Measurements from ENCODE around the gene FOXB2.
A peak's percentile ranks its signal among the peaks of the same experiment; 100 is the strongest.
"Not testable (repeated sequence)": the region's sequence is repeated elsewhere in the genome, so short reads cannot be mapped to it uniquely, and the experiment has no call there.

FOXB2 gene

DNA sequence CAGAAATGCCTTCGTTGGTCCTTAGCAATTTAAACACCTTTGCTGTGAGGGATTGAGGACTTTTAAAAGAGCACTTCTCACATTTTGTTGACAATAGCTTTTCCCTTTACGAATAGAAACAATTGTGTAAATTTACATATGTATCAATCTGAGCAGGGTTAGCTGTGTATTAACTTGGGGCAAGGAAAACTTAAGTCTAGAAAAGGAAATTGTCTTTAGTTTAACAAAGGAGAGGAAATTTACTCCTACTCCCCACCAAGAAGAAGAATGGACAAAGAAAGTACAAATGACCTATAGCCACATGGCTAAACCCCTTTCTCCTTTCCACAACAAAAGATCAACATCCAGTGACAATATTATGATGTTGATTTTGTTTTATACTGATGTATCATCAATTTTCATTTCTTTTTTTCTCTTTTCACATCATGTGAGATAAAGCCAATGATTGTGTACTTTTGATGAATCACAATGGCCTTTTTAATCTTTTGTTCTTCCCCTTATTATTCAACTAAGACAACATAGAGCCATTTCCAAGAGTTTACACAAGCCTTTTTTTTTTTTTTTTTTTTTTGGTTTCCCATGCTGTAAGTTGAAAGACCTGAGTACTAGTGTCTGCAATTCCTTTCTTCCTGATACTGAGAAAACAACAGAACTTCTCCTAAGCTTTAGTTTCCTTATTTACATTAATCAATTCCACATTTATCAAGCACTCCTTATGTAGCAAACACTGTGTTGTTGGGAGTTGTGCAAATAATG lies 19.0 kb downstream of the FOXB2 start:
- no peak overlapping the region for H3K27ac ChIP-seq
- DNase-seq (ENCODE audit: low spot score) = no peak
- no peak for TF ChIP-seq CTCF (conservative IDR thresholded peaks at IDR 0.05; ENCODE audit: low read depth)
- CTCF ChIA-PET = interaction anchor here (0.6 kb wide), 1 partner anchor 59 kb away, joined by 4 read pairs; no protein-coding TSS in a partner anchor
- POLR2A ChIA-PET (ENCODE audit: low non-redundant PET) = no interaction called here

GRCh38 chr9:77040340-77040739 lies 20.9 kb downstream of the FOXB2 start:
- no peak for DNase-seq (ENCODE audit: low spot score)
- no peak for TF ChIP-seq CTCF (conservative IDR thresholded peaks at IDR 0.05; ENCODE audit: low read depth)
- ChIA-PET CTCF (interaction anchor here (0.6 kb wide), 1 partner anchor 931 kb away, joined by 3 read pairs; no protein-coding TSS in a partner anchor), POLR2A (ENCODE audit: low non-redundant PET) (no interaction called here)
- H3K27ac ChIP-seq = no peak overlapping the region

- DNase-seq (ENCODE audit: low spot score); POLR2A ChIA-PET (ENCODE audit: low non-redundant PET); H3K27ac ChIP-seq: not testable (repeated sequence)
- CTCF ChIA-PET = interaction anchor here (1.1 kb wide), 1 partner anchor 234 kb away, joined by 3 read pairs; no protein-coding TSS in a partner anchor
Observed at GRCh38 chr9:77043743-77044142, 24.3 kb downstream of the FOXB2 start.

GRCh38 chr9:77060681-77061080 lies 41.2 kb downstream of the FOXB2 start:
- DNase-seq (ENCODE audit: low spot score); CTCF ChIA-PET; POLR2A ChIA-PET (ENCODE audit: low non-redundant PET); H3K27ac ChIP-seq: not testable (repeated sequence)

DNA sequence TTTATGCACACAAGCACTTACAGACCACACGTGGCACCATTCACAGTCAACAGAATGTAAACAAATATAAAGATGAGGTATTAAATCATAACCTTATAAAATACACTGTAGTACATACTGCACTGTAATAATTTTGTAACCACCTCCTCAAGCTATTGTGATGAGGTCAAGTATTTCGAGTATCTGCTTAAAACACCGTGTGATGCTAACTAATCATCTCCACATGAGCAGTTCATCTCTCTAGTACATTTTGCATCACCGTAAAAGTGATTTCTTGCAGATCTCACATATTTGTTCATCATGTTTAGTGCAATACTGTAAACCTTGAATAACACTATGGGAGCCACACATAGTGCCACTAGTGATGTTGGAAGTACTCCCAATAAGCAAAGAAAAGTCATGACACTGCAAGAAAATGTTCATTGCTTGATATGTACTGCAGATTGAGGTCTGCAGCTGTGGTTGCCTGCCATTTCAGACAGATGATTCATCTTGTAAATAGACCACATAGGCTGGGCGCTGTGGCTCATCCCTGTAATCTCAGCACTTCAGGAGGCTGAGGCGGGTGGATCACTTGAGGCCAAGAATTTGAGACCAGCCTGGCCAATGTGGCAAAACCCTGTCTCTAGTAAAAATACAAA lies 44.3 kb downstream of the FOXB2 start:
- no peak overlapping the region for H3K27ac ChIP-seq
- CTCF ChIA-PET = interaction anchor here (0.6 to 0.7 kb wide), 2 partner anchors 32 to 158 kb away, joined by 3 to 4 read pairs; no protein-coding TSS in a partner anchor
- TF ChIP-seq CTCF (conservative IDR thresholded peaks at IDR 0.05; ENCODE audit: low read depth) = no peak
- POLR2A ChIA-PET (ENCODE audit: low non-redundant PET) = no interaction called here
- DNase-seq (ENCODE audit: low spot score) = peak; percentile 33

- no peak overlapping the region for H3K27ac ChIP-seq
- DNase-seq (ENCODE audit: low spot score) = no peak
- CTCF ChIA-PET = no interaction called here
- TF ChIP-seq CTCF (conservative IDR thresholded peaks at IDR 0.05; ENCODE audit: low read depth) = no peak
- POLR2A ChIA-PET (ENCODE audit: low non-redundant PET) = no interaction called here
Observed at GRCh38 chr9:77066388-77066787, 46.9 kb downstream of the FOXB2 start.

All from RWPE1 (cell line).